Prostate gland (tissue), 2 donors: ENCODE data around the gene PAFAH1B1.

Experiments used
- POLR2A ChIP-seq: fragments of 450-650 bp; IDR thresholded peaks from one replicate; pipeline ENCODE4 v1.6.1; 2016; ENCODE audit warnings: antibody characterized with exemption, mild to moderate bottlenecking
- TF ChIP-seq, protein P1 (sequence below), 4 experiments: fragments of 200-600 bp in 2 of 4; fragments of 450-650 bp in 2 of 4; sonication (generic) in 2 of 4; IDR thresholded peaks; 1 replicate in 3 of 4; 2 replicates in 1 of 4; pipeline ENCODE4 v1.5.1; 2016 to 2019; ENCODE audit warnings: antibody characterized with exemption in 4 of 4, mild to moderate bottlenecking in 2 of 4, moderate library complexity in 2 of 4

DNA sequence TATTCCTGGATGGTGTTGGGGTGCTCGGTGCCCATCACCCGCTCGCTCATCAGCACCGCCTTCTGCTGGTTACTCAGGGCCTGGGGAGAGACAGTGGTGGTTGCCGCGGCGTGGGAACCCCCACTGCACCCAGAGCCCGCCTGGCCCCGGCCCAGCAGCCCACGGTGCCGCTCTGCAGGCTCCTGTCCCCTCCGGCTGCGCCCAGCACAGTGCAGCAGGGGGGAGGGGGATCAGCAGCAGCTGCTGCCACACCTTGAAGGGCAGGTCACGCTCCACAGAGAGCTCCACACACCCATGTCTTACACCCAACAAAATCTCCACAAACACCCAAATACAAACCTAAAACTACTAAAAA, 99.3 kb downstream of the PAFAH1B1 start:
- TF ChIP-seq, protein P1, sequence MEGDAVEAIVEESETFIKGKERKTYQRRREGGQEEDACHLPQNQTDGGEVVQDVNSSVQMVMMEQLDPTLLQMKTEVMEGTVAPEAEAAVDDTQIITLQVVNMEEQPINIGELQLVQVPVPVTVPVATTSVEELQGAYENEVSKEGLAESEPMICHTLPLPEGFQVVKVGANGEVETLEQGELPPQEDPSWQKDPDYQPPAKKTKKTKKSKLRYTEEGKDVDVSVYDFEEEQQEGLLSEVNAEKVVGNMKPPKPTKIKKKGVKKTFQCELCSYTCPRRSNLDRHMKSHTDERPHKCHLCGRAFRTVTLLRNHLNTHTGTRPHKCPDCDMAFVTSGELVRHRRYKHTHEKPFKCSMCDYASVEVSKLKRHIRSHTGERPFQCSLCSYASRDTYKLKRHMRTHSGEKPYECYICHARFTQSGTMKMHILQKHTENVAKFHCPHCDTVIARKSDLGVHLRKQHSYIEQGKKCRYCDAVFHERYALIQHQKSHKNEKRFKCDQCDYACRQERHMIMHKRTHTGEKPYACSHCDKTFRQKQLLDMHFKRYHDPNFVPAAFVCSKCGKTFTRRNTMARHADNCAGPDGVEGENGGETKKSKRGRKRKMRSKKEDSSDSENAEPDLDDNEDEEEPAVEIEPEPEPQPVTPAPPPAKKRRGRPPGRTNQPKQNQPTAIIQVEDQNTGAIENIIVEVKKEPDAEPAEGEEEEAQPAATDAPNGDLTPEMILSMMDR (IDR thresholded peaks at IDR 0.05): no peak
- no peak for TF ChIP-seq POLR2A
